Endothelial cell of umbilical vein (primary cell): ENCODE results near the gene TMED8. TPM values are rescaled to one million over a fixed set of nuclear protein-coding genes. Genes with fewer than 3 reads are reported as not detected.

Experiments
- BruUV-seq: library from RNA; stranded (reverse); fragments of 400-500 nt; replicated peaks from 2 replicates; lab custom pipeline; 2021; lab: Mats Ljungman, UMichigan
- CTCF ChIA-PET: fragments of 300-600, 350-600 bp; sonication (Branson Sonifier 250); formaldehyde crosslinking; loops from one replicate; lab custom pipeline; 2021; ENCODE audit warnings: antibody characterized with exemption, inconsistent platforms; lab: Charles Lee
- POLR2A ChIA-PET: fragments of 300-600, 350-600 bp; sonication (Branson Sonifier 250); formaldehyde crosslinking; loops from one replicate; lab custom pipeline; 2021; ENCODE audit warnings: antibody characterized with exemption, inconsistent platforms; lab: Charles Lee
- DNase-seq: peaks from one replicate; pipeline ENCODE4 v3.0.0-alpha.2; 2011; ENCODE audit warnings: low read depth, low spot score
- FAIRE-seq: peaks from 2 replicates; lab custom pipeline; 2011; peaks lifted over from hg19 to GRCh38; lab: Jason Lieb, UNC
- H2AFZ ChIP-seq: 2 replicates; pipeline ENCODE4 v1.6.0; 2012; ENCODE audit warnings: low read depth, low read length, control low read depth, inconsistent platforms
- H3K27ac ChIP-seq: 2 replicates; pipeline ENCODE4 v1.5.1; 2011; ENCODE audit warnings: low read depth, mild to moderate bottlenecking, control low read depth, low read length, moderate library complexity; ENCODE audit not compliant: insufficient read depth
- H3K27me3 ChIP-seq, 2 experiments: 2 replicates each; pipeline versions ENCODE4 v1.6.0 to v1.6.1; 2011; ENCODE audit warnings: low read length in 2 of 2, mixed read lengths in 1 of 2; ENCODE audit not compliant: control insufficient read depth in 2 of 2, insufficient read depth in 2 of 2
- H3K36me3 ChIP-seq, 2 experiments: 2 replicates in 1 of 2; 3 replicates in 1 of 2; pipeline ENCODE4 v1.5.1; 2011; ENCODE audit warnings: low read length in 2 of 2, mild to moderate bottlenecking in 1 of 2, moderate library complexity in 1 of 2; ENCODE audit not compliant: control insufficient read depth in 2 of 2, insufficient read depth in 2 of 2; ENCODE audit errors: extremely low read depth in 1 of 2
- H3K4me1 ChIP-seq: 3 replicates; pipeline ENCODE4 v1.5.1; 2011; ENCODE audit warnings: mild to moderate bottlenecking, low read length; ENCODE audit not compliant: control insufficient read depth, insufficient read depth; ENCODE audit errors: extremely low read depth
- H3K4me2 ChIP-seq: 2 replicates; pipeline ENCODE4 v1.6.1; 2011; ENCODE audit warnings: low read length, control low read depth, mixed read lengths; ENCODE audit not compliant: insufficient read depth
- H3K4me3 ChIP-seq, 3 experiments: fragments of 200-600 bp in 1 of 3; sonication (generic), shearing (Covaris generic) in 1 of 3; replicated peaks in 1 of 3; 2 replicates each; pipeline ENCODE4 v1.5.1; 2011 to 2016; ENCODE audit warnings: control low read depth in 3 of 3, low read length in 3 of 3, mild to moderate bottlenecking in 2 of 3, inconsistent platforms in 1 of 3, low read depth in 1 of 3, moderate library complexity in 1 of 3; ENCODE audit not compliant: insufficient read depth in 1 of 3
- H3K79me2 ChIP-seq: 2 replicates; pipeline ENCODE4 v1.6.0; 2012; ENCODE audit warnings: low read length, inconsistent platforms; ENCODE audit not compliant: control insufficient read depth, insufficient read depth
- H3K9ac ChIP-seq: replicated peaks from 2 replicates; pipeline ENCODE3; 2011; ENCODE audit warnings: low read length, control low read depth; ENCODE audit not compliant: insufficient read depth; ENCODE audit errors: extremely low read depth
- H3K9me1 ChIP-seq: replicated peaks from 3 replicates; pipeline ENCODE4 v1.6.0; 2011; ENCODE audit warnings: mild to moderate bottlenecking, low read length; ENCODE audit not compliant: control insufficient read depth, insufficient read depth; ENCODE audit errors: extremely low read depth
- H3K9me3 ChIP-seq: replicated peaks from 2 replicates; pipeline ENCODE4 v1.5.1; 2012; ENCODE audit warnings: low read length, inconsistent platforms; ENCODE audit not compliant: control insufficient read depth, insufficient read depth
- H4K20me1 ChIP-seq: replicated peaks from 2 replicates; pipeline ENCODE3; 2011; ENCODE audit warnings: mild to moderate bottlenecking, low read length; ENCODE audit not compliant: control insufficient read depth, insufficient read depth; ENCODE audit errors: extremely low read depth
- CTCF ChIP-seq, 2 donors: IDR thresholded peaks; 1 replicate in 1 of 2; 2 replicates in 1 of 2; pipeline ENCODE4 v1.5.1; 2011; ENCODE audit warnings: low read length in 2 of 2, mild to moderate bottlenecking in 2 of 2, moderate library complexity in 2 of 2, control low read depth in 1 of 2, inconsistent platforms in 1 of 2, low read depth in 1 of 2; ENCODE audit not compliant: insufficient read depth in 1 of 2; ENCODE audit errors: extremely low read depth in 1 of 2
- EZH2 ChIP-seq: IDR thresholded peaks from 2 replicates; pipeline ENCODE4 v1.6.1; 2012; ENCODE audit warnings: borderline replicate concordance, low read depth, mild to moderate bottlenecking, moderate library complexity, low read length, inconsistent platforms; ENCODE audit not compliant: severe bottlenecking
- FOS ChIP-seq: IDR thresholded peaks from 2 replicates; pipeline ENCODE4 v1.6.1; 2011; ENCODE audit warnings: mild to moderate bottlenecking, low read length, moderate library complexity, borderline replicate concordance; ENCODE audit not compliant: insufficient read depth
- GATA2 ChIP-seq: IDR thresholded peaks from 2 replicates; pipeline ENCODE4 v1.7.0; 2011; ENCODE audit warnings: low read depth, mild to moderate bottlenecking, moderate library complexity, mixed read lengths, low read length; ENCODE audit not compliant: insufficient read length, insufficient read depth
- JUN ChIP-seq: IDR thresholded peaks from 2 replicates; pipeline ENCODE4 v1.6.1; 2011; ENCODE audit warnings: borderline replicate concordance, low read depth; ENCODE audit not compliant: insufficient read length, insufficient read depth
- MYC ChIP-seq: IDR thresholded peaks from one replicate; pipeline ENCODE4 v1.6.1; 2011; ENCODE audit warnings: mild to moderate bottlenecking, low read depth, low read length
- POLR2A ChIP-seq: IDR thresholded peaks from 2 replicates; pipeline ENCODE4 v1.6.1; 2012; ENCODE audit warnings: low read depth, mild to moderate bottlenecking, control low read depth, low read length
- POLR2AphosphoS5 ChIP-seq: IDR thresholded peaks from 2 replicates; pipeline ENCODE4 v1.6.1; 2012; ENCODE audit warnings: low read depth, mild to moderate bottlenecking, control low read depth, low read length, moderate library complexity; ENCODE audit not compliant: insufficient read depth
- dilution Hi-C: fragments of 300-500 bp; cut with MboI; formaldehyde crosslinking; loops from one replicate; pipeline ENCODE4 v1.15.0; 2019; ENCODE audit warnings: low sequenced_read_pairs; ENCODE audit not compliant: extremely low pct_ligation_motif_present
- intact Hi-C: fragments of 100-400 bp; cut with micrococcal nuclease; formaldehyde crosslinking; loops from one replicate; pipeline ENCODE4 v1.10.0; 2022
- polyA plus RNA-seq, 4 experiments: library from polyadenylated mRNA; depleted of rRNA in 3 of 4; stranded (reverse) in 3 of 4; unstranded in 1 of 4; fragments of >200 nt; gene quantifications; 2 replicates each; pipeline versions ENCODE4 v1.2.1 to v1.2.3, GENCODE V29; 2011 to 2012; ENCODE audit warnings: missing spikeins in 1 of 4
- total RNA-seq: library from RNA; stranded (reverse); gene quantifications from 2 replicates; pipeline ENCODE4 v1.2.3, GENCODE V29; 2021
- TF ChIP-seq, protein P1 (sequence below): IDR thresholded peaks from 2 replicates; pipeline ENCODE4 v1.6.1; 2011; ENCODE audit not compliant: insufficient read depth, insufficient read length

TMED8 gene
- total and polyA plus RNA-seq, 2 donors (not counting 3 experiments of a cell fraction or from before 2014, with no cell fraction given), result 5.2 to 12.6 TPM

GRCh38 chr14:77299771-77300170 lies 77.1 kb downstream of the TMED8 start:
- Histone ChIP-seq H3K4me1 (peaks cover 29% of the 10 kb centered on the region), H3K27ac (no peak overlapping the region), H4K20me1 (no peaks in the 10 kb centered on the region), H3K4me2 (no peak overlapping the region), H3K9ac (no peak overlapping the region), H3K9me3 (no peaks in the 10 kb centered on the region), H3K9me1 (no peaks in the 10 kb centered on the region), H3K27me3 (no peaks in the 10 kb centered on the region), H3K4me3 (no peak overlapping the region), H3K79me2 (no peaks in the 10 kb centered on the region), H2AFZ (no peak overlapping the region), H3K36me3 (no peaks in the 10 kb centered on the region)
- dilution Hi-C loops, result no loop called here
- BruUV-seq, result no TSS peak
- TF ChIP-seq POLR2AphosphoS5, result no peak
- no peak for TF ChIP-seq FOS
- no peak for TF ChIP-seq MYC
- TF ChIP-seq GATA2, result no peak
- TF ChIP-seq EZH2, result no peak
- no peak for TF ChIP-seq POLR2A
- TF ChIP-seq JUN, result no peak
- no peak for TF ChIP-seq CTCF (IDR thresholded peaks at IDR 0.05; ENCODE audit: extremely low read depth in 1 of 2, insufficient read depth in 1 of 2, low read depth in 1 of 2, low read length in 2 of 2)
- TF ChIP-seq, protein P1, sequence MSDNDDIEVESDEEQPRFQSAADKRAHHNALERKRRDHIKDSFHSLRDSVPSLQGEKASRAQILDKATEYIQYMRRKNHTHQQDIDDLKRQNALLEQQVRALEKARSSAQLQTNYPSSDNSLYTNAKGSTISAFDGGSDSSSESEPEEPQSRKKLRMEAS, result no peak
- no peak for FAIRE-seq
- ChIA-PET POLR2A (no interaction called here), CTCF (interaction anchor here (2.2 to 12.7 kb wide), 2 partner anchors 15 to 148 kb away, joined by 10 to 515 read pairs; no protein-coding TSS in a partner anchor)
- intact Hi-C loops, result loop anchor here (2.0 kb wide), 1 partner anchor 251 kb away; no protein-coding TSS in a partner anchor
- peak; percentile 60 for DNase-seq
